ENCODE measurements around the gene EPHB1.

DNA sequence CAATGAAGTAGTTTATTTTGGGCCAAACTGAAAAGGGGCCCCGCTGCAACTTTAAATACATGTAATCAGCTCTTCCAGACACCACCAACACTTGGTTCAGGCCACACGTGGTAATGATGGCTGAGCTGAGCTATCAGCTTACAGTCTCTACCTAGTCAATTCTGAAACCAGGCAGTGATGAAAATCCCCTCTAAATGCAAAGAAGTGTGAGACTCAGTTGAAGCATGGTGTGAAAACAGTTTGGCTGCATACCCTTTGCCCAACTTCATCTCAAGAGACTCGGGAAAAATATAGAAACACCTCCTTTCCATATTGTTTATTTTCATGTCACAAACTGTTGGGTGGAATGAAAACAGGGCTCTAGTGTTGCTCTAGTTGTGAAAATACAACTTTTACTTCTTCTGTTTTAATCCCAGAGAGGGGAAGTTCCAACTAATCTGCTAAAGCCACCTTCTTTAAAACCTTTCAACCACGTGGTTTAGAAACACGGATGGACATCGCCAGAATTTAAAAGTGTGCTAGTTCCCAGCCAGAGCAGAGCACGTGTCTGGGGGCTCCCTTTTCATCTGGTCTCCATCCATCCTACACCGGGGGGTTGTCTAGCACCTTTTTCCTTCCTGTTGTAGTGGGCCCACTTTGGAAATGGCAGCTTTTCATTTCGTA lies 229.1 kb downstream of the EPHB1 start:
- TF ChIP-seq, protein P1, sequence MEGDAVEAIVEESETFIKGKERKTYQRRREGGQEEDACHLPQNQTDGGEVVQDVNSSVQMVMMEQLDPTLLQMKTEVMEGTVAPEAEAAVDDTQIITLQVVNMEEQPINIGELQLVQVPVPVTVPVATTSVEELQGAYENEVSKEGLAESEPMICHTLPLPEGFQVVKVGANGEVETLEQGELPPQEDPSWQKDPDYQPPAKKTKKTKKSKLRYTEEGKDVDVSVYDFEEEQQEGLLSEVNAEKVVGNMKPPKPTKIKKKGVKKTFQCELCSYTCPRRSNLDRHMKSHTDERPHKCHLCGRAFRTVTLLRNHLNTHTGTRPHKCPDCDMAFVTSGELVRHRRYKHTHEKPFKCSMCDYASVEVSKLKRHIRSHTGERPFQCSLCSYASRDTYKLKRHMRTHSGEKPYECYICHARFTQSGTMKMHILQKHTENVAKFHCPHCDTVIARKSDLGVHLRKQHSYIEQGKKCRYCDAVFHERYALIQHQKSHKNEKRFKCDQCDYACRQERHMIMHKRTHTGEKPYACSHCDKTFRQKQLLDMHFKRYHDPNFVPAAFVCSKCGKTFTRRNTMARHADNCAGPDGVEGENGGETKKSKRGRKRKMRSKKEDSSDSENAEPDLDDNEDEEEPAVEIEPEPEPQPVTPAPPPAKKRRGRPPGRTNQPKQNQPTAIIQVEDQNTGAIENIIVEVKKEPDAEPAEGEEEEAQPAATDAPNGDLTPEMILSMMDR (IDR thresholded peaks at IDR 0.05), result no peak
- TF ChIP-seq POLR2A (IDR thresholded peaks at IDR 0.05), result no peak

Measured in esophagus squamous epithelium (tissue), 4 donors.